GM12873 (cell line): Measurements from ENCODE around the gene EWSR1.

Experiments
- CTCF ChIP-seq: IDR thresholded peaks from 2 replicates; pipeline ENCODE4 v1.5.1; 2012; ENCODE audit warnings: low read depth, mild to moderate bottlenecking, moderate library complexity, low read length, control low read depth; ENCODE audit not compliant: insufficient read depth; ENCODE audit errors: missing control alignments

Gene EWSR1

GRCh38 chr22:29342577-29343312, 74.7 kb downstream of the EWSR1 start:
- no peak for TF ChIP-seq CTCF

DNA sequence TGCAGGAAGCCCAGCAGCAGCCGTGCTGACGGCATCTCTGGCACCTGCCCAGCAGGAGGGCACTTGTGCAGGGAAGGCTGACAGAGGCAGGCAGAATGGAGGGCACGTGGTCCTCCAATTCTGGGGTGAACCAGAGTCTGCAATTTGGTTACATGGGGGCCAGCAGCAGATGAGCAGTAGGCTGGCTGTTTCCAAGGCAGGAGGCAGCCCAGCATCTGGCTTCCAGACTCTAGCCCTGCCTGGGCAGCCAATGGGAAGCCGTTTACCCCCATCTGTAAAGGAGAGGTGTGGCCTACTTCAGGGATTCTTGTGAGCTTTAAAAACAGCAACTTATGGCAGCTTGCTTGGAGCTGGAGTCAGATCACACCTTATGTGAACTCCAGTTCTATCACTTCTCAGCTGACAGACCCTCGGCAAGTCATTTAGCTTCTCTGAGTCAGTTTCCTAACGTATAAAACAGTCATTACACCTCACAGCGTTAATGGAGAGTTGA, 75.3 kb downstream of the EWSR1 start:
- TF ChIP-seq CTCF: no peak

DNA sequence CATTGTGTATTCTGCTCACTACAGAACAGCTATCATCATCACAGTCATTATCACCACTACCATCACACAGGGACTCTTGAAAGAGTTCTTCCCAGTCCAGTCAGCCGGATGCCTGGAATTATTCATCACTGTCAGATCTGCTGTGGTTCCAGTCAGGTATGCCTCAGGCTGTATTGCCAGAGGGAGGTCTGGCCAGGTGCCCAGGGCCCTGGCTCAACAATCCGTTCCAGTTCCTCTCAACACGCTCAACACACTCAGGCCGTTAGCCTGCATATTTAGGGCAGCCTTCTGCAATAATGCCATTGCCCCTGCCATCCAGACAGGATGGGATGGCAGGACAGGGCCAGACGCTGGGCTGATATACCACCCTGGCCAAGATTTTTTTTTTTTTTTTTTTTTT, 76.1 kb downstream of the EWSR1 start:
- no peak for TF ChIP-seq CTCF

- TF ChIP-seq CTCF: no peak
These were observed 77.9 kb downstream of the EWSR1 start for GRCh38 chr22:29345932-29346331.

DNA sequence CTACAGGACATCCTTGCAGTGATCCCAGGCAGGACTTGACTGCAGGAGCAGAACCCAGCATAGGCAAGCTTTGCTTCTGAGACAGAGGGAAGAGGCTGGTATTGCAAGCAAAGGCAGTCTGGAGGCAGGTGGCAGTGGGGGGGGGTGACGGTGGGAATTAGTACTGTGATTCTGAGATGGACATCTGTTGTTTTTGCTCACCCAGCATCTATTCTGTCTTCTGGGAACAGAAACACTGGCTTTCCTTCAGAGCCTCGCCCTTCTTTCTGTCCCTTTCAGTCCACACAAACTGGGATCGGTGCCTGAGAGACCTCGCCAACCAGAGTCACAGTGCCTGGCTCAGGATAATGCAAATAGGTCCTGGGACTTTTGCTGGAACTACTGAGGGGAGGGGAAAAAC, 78.6 kb downstream of the EWSR1 start:
- no peak for TF ChIP-seq CTCF

- no peak for TF ChIP-seq CTCF
These were observed 80.0 kb downstream of the EWSR1 start for GRCh38 chr22:29348041-29348440.

- TF ChIP-seq CTCF: no peak
These were observed 80.9 kb downstream of the EWSR1 start for GRCh38 chr22:29348956-29349355.
